ENCODE measurements around the gene GHRHR.

GHRHR gene

DNA sequence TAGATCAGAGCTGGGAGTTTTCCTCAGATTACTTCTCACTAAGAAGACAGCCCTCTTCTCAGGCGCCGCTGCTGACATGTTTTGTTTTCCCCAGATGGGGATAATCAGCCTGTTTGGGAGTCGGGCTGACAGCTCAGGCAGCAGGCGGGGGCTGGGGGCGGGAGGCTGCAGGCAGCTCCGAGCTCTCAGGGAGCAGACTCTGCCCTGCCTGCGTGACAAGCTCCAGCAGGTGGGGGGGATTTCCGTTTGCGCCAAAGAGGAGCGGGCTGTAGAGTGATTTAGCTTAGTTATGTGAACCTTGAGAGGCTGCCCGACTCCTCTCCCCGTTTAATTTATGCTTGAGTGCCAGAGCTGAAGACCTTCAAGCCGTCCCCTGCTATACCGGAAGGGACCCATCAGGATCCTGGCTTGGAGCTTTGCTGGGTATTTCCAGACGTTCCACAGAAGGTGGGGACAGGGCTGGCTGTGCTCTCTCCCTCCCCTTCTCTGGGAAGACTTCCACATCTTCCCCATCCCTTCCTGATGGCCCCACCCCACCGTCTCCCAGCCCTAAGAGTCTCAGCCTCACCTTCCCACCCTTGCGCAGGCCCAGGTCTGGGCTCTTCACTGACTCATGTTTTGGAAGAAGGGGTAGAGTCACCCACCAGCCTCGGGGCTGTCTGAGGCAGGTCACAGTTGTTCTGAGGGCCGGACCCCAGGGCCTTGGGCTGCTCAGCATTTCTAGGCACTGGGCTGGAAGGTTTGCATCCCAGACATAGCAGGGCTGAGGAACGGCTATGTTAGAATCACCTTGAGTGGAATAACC is 63.6 kb downstream of the GHRHR start:
- Histone ChIP-seq H3K27me3 (ENCODE audit: insufficient read depth, low read length) (peaks cover 27% of the 10 kb centered on the region), H3K4me1 (ENCODE audit: control insufficient read depth, insufficient read depth, low read length, unreplicated experiment) (no peaks in the 10 kb centered on the region), H3K79me2 (ENCODE audit: control insufficient read depth, insufficient read depth, low read length, unreplicated experiment) (no peaks in the 10 kb centered on the region)

DNA sequence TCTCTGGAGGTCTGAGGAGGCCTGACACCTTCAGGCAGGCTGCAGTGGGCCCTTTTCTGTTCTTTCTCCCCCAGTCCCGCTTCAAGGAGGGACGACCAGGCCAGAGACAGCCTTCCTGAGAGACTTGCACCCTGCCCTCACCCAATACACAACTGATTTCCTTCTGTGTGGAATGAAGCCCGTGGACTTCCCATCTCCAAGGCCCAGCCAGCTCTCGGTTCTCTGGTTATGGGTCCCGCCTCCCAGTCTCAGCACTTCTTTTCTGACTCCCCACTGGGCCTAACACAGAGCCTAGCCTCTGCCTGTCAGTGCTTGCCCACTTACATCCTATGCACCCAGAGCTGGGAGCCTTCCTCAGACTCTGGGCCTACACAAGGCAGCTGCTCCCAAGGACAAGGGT is 64.3 kb downstream of the GHRHR start:
- Histone ChIP-seq H3K4me1 (ENCODE audit: control insufficient read depth, insufficient read depth, low read length, unreplicated experiment) (no peaks in the 10 kb centered on the region), H3K4me3 (ENCODE audit: low read depth, low read length) (no peak overlapping the region), H2AFZ (ENCODE audit: low read length, unreplicated experiment) (no peak overlapping the region), H3K27me3 (ENCODE audit: insufficient read depth, low read length) (peaks cover 27% of the 10 kb centered on the region), H3K79me2 (ENCODE audit: control insufficient read depth, insufficient read depth, low read length, unreplicated experiment) (no peaks in the 10 kb centered on the region), H3K36me3 (ENCODE audit: insufficient read depth, low read length) (no peaks in the 10 kb centered on the region), H3K27ac (ENCODE audit: low read depth, low read length) (no peak overlapping the region)

More for the DNA sequence above, 63.6 kb downstream of the GHRHR start:
- Histone ChIP-seq H2AFZ (ENCODE audit: low read length, unreplicated experiment) (no peak overlapping the region), H3K36me3 (ENCODE audit: insufficient read depth, low read length) (no peaks in the 10 kb centered on the region), H3K4me3 (ENCODE audit: low read depth, low read length) (no peak overlapping the region), H3K27ac (ENCODE audit: low read depth, low read length) (no peak overlapping the region)

DNA sequence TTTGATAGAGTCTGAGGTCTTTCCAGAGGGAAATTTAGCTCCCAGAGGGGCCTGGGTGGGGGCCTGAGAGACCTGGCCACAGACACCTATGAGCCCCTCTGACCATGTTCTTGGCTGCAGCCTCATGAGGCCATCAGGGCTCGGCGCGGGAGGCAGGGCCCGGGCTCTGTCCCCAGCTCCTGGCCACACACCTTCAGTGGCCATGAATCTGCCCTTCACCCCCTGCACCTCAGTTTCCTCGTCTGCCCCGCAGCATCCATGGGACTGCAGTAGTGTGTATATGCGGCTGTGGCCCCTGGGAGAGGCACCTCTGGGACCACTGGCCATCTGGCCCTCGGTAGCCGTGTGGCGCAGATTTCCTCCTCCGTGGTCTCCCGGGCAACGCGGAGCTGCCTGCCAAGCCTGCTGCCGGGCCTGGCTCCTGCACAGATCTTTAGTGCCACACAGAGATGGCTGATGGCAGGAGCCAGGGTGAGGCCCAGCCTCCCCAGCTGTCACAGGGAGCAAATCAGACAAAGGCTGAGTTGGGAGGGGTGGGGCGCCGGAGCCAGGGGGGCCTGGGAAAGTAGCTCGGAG is 64.8 kb downstream of the GHRHR start:
- Histone ChIP-seq H3K27me3 (ENCODE audit: insufficient read depth, low read length) (peaks cover 27% of the 10 kb centered on the region), H3K4me3 (ENCODE audit: low read depth, low read length) (no peak overlapping the region), H3K79me2 (ENCODE audit: control insufficient read depth, insufficient read depth, low read length, unreplicated experiment) (no peaks in the 10 kb centered on the region), H3K27ac (ENCODE audit: low read depth, low read length) (no peak overlapping the region), H2AFZ (ENCODE audit: low read length, unreplicated experiment) (no peak overlapping the region), H3K36me3 (ENCODE audit: insufficient read depth, low read length) (no peaks in the 10 kb centered on the region), H3K4me1 (ENCODE audit: control insufficient read depth, insufficient read depth, low read length, unreplicated experiment) (no peaks in the 10 kb centered on the region)

Data from ACC112 (cell line).